COLO829 (cell line): ENCODE measurements around the gene OBSCN.
"Not testable (repeated sequence)": the region's sequence is repeated elsewhere in the genome, so short reads cannot be mapped to it uniquely, and the experiment has no call there.

Source experiments
- DNase-seq: peaks from one replicate; pipeline ENCODE4 v3.0.0; 2012; ENCODE audit warnings: low spot score

Gene OBSCN

DNA sequence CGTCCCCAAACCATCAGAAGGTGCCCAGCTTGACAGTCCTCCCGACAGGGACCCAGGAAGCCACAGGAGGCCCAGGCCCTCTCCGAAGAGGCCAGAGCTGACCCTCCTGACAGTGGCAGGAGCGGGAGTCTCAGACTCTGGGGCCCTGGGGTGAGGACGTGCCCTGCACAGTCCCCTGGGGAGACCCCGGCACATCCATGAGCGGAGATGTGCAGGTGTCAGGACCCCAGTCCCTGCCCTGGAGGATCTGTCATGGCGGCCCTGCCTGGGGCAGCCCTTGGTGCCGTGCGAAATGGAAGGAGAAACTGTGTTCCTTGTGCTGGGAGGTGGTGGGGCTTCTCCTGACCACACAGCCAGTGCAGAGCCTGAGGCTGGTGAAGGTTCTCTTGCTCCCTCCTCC lies 55.8 kb downstream of the OBSCN start:
- no peak for DNase-seq

- DNase-seq = no peak
These were observed 56.4 kb downstream of the OBSCN start for GRCh38 chr1:228264090-228264829.

- no peak for DNase-seq
These were observed 57.3 kb downstream of the OBSCN start for GRCh38 chr1:228265167-228265566.

DNA sequence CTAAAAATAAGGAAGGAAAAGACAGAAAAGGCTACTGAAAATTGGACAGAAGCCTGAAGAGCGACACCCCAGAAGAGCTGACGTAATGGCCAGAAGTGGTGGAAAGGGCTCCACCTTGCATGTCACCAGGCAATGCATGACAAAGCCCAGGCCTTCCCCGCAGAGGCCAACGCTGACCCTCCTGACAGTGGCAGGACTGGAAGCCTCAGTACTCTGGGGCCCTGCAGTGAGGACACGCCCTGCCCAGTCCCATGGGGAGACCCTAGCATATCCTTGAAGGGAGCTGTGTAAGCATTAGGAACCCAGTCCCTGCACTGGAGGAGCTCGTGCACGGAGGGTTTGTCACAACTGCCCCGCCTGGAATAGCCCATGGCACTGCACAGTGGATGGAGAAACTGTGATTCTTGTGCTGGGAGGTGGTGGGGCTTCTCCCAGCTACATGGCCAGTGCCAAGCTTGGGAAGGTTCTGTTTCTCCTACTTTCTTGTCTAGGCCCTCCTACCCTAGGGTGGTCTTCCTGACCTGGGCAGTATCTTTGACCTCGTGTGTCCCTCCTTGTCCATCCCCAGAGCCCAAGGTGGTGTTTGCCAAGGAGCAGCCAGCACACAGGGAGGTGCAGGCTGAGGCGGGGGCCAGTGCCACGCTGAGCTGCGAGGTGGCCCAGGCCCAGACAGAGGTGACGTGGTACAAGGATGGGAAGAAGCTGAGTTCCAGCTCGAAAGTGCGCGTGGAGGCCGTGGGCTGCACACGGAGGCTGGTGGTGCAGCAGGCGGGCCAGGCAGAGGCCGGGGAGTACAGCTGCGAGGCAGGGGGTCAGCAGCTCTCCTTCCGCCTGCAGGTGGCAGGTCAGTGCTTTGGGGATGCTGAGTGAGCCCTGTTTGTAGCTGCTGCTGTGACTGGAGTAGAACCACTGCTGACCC lies 60.4 kb downstream of the OBSCN start:
- no peak for DNase-seq

GRCh38 chr1:228268881-228269265 lies 61.0 kb downstream of the OBSCN start:
- DNase-seq = no peak

DNA sequence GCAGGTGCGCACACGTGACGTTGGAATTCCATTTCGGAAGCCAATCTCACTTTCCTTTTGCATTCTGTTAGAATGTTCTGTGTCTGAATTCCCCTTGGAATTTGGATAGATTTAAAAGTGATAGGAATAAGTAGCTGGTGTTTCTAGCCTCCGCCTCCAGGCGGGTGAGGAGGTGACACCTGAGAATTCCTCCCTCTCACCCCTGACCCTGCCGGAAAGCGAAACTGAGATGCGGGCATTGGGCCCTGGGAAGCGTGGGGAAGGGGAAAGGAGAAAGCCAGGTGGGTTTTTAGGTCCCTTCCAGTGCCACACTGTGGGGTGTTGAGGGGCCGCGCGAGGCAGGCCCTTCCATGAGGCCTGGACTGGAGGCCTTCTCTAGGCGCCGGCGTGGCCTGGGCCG lies 61.6 kb downstream of the OBSCN start:
- not testable (repeated sequence) for DNase-seq

DNA sequence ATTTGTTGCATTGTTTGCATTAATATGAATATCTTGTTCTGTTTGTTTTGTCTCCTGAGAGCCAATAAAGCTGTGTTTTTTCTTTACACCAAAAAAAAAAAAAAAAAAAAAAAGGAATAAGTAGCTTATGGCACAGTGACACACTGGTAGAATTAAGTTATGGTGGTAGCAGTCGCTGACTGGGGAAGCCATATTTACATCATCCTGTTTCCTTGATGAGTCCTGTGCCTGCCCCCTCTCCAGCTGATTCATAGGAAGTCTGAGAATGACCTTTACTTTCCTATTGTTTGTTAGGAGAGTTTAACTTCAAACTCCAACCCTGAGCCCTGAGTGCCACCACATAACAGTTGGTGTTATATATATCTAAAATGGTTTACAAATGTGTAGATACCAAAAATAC lies 62.2 kb downstream of the OBSCN start:
- DNase-seq = no peak

DNA sequence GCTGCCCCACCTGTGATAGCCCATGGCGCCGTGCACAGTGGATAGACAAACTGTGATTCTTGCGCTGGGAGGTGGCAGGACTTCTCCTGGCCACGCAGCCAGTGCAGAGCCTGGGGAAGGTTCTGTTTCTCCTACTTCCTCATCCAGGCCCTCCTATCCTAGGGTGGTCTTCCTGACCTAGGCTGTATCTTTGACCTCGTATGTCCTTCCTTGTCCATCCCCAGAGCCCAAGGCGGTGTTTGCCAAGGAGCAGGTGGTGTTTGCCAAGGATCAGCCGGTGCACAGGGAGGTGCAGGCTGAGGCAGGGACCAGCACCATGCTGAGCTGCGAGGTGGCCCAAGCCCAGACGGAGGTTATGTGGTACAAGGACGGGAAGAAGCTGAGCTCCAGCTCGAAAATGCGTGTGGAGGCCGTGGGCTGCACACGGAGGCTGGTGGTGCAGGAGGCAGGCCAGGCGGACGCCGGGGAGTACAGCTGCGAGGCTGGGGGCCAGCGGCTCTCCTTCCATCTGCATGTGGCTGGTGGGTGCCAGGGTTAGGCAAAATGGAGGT lies 63.9 kb downstream of the OBSCN start:
- DNase-seq = no peak

- DNase-seq = no peak
These were observed 64.5 kb downstream of the OBSCN start for GRCh38 chr1:228272331-228272791.

DNA sequence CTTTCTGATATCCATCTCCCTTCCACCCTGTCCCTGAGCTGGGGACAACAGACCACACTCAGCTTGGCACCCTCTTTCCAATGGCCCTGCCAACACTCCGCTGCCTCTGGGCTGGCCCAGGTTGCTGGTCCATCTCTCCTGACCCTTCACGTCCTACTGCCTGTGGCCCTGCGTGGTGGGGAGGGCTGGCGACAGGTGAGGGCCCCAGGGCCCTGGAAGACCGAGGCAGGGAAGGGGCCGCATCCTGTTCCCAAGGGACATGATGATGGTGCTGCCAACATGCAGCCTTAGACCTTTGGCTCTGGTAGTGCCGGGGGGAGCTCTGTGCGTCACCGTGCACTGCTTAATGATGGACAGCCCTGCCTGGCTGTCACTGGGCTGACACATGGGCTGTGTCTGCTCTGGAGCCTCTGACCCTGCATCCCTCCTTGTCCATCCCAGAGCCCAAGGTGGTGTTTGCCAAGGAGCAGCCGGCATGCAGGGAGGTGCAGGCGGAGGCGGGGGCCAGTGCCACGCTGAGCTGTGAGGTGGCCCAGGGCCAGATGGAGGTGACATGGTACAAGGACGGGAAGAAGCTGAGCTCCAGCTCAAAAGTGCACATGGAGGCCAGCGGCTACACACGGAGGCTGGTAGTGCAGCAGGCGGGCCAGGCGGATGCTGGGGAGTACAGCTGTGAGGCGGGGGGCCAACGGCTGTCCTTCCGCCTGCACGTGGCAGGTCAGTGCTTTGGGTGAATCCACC lies 65.2 kb downstream of the OBSCN start:
- no peak for DNase-seq

DNA sequence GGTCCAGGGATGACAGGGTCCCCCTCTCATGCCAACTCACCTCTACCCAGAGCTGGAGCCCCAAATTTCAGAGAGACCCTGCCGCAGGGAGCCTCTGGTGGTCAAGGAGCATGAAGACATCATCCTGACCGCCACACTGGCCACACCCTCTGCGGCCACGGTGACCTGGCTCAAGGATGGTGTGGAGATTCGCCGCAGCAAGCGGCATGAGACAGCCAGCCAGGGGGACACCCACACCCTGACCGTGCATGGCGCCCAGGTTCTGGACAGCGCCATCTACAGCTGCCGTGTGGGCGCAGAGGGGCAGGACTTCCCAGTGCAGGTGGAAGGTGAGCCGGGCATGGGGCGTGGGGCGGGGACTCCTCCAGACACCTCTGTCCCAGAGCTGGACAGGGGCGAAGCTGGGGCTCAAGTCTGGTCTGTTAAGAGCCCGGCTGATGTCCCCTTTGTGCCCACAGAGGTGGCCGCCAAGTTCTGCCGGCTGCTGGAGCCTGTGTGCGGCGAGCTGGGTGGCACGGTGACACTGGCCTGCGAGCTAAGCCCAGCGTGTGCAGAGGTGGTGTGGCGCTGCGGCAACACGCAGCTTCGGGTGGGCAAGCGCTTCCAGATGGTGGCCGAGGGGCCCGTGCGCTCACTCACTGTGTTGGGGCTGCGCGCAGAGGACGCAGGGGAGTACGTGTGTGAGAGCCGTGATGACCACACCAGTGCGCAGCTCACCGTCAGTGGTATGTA lies 66.0 kb downstream of the OBSCN start:
- no peak for DNase-seq

GRCh38 chr1:228274452-228275178 lies 66.8 kb downstream of the OBSCN start:
- no peak for DNase-seq

- no peak for DNase-seq
These were observed 67.3 kb downstream of the OBSCN start for GRCh38 chr1:228275179-228275429.

DNA sequence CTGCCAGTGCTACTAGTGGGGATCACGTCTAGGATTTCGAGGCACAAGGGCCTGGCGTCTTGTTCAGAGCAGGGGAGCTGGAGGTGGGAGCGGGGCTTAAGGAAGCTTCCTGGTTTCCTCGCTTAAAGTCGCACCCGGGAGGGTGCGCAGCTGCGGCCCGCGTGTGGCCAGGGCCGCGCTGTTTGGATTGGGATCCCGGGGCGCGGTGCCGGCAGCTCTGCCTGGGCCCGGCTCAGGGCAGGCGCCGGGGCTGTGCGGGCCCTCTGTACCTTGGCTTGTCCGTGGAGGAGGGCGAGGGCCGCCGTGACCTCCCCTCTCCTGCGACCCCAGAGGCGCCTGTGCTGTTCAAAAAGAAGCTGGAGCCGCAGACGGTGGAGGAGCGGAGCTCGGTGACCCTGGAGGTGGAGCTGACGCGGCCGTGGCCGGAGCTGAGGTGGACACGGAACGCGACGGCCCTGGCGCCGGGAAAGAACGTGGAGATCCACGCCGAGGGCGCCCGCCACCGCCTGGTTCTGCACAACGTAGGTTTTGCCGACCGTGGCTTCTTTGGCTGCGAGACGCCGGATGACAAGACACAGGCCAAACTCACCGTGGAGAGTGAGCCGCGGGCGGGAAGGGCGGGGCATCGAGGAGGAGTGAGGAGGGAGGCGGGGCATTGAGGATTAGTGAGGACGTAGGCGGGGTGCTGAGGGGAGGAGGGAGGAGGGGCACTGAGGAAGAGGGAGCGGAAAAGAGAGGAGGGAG lies 67.8 kb downstream of the OBSCN start:
- peak; percentile 18 for DNase-seq

GRCh38 chr1:228276174-228276831 lies 68.5 kb downstream of the OBSCN start:
- DNase-seq = no peak

- no peak for DNase-seq
These were observed 69.2 kb downstream of the OBSCN start for GRCh38 chr1:228276901-228277490.

DNA sequence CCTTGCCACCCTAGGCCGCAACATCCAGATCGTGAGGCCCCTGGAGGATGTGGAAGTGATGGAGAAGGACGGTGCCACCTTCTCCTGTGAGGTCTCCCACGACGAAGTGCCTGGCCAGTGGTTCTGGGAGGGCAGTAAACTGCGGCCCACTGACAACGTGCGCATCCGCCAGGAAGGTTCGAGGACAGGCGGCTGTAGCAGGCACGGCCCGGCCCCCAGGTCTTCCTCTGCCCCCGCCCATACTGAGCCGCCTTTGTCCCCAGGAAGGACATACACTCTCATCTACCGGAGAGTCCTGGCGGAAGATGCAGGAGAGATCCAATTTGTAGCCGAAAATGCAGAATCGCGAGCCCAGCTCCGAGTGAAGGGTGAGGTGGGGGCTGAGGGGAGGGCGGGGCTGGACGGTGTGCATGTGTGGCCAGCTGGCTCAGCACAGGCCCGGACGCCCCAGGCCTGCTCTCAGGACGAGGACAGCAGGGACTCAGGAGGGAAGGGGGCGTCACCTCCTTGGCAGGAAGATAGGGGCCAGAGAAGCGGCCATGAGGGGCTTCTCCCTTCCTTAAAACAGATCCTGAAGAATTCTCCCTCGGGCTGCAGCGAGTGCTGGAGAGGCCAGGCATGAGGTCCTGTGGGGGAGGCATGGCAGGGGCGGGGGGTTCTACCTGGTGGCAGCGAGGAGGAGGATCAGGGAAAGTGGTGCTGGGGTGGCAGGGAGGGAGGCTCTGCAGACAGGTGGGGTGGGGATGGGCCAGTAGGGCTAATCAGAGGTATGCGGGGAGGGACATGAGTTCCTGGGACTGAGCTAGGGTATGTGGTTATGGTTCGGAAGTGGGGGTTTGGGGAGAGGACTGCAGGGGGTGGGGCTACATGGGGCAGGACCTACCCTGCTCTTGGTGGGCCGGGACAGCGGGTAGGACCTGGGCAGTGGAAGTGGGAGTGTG lies 69.9 kb downstream of the OBSCN start:
- DNase-seq = no peak

DNA sequence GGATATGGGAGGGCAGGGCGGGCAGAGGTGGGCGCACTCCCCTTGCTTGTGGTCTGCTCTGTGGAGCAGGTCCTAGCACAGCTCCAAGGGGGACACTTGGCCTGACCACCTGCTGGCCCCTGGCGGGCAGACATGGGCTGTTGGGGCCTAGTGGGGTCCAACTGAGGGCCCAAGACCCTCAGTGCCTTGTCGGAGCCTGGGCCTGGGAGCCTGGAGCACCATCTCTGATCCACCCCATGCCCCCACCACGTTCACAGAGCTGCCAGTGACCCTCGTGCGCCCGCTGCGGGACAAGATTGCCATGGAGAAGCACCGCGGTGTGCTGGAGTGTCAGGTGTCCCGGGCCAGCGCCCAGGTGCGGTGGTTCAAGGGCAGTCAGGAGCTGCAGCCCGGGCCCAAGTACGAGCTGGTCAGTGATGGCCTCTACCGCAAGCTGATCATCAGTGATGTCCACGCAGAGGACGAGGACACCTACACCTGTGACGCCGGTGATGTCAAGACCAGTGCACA lies 70.6 kb downstream of the OBSCN start:
- no peak for DNase-seq
